Measurements from ENCODE around the gene HOXD1. TPM values are rescaled to one million over a fixed set of nuclear protein-coding genes. Genes with fewer than 3 reads are reported as not detected.

HOXD1 gene
- total RNA-seq, 1 experiment from 2014 or later = not detected

DNA sequence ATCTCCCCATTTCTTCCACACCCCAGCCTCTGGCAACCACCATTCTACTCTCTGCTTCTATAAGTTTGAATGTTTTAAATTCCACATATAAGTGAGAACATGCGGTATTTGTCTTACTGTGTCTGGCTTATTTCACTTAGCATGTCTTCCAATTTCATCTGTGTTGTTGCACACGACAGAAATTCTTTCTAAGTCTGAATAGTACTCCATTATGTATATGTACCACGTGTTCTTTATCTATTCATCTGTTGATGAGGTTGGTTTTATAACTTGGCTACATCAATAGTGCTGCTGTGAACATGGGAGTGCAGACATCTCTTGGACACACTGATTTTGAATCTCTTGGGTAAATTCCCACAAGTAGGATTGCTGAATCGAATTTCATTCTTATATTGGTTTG is 49.0 kb downstream of the HOXD1 start:
- Histone ChIP-seq H4K5ac (ENCODE audit: insufficient read length, low read depth, low read length) (no peak overlapping the region), H3T11ph (ENCODE audit: low read length) (no peak overlapping the region), H2BK15ac (ENCODE audit: low read depth, low read length) (no peak overlapping the region), H3K27me3 (ENCODE audit: insufficient read depth, low read length) (no peaks in the 10 kb centered on the region), H2BK120ac (ENCODE audit: low read depth, low read length, poor library complexity, severe bottlenecking) (no peak overlapping the region), H3K79me2 (ENCODE audit: insufficient read depth, low read length) (no peaks in the 10 kb centered on the region), H2BK5ac (ENCODE audit: insufficient read length, low read length) (no peak overlapping the region), H3K4ac (ENCODE audit: low read depth, low read length) (no peak overlapping the region), H3K9me3 (ENCODE audit: control insufficient read depth, low read depth, low read length) (no peaks in the 10 kb centered on the region), H2BK12ac (ENCODE audit: insufficient read length, low read depth, low read length) (no peak overlapping the region), H3K4me1 (ENCODE audit: insufficient read depth, low read length) (no peaks in the 10 kb centered on the region), H2BK20ac (ENCODE audit: low read depth, low read length, poor library complexity, severe bottlenecking) (no peak overlapping the region), H3K4me2 (ENCODE audit: insufficient read depth, insufficient read length, low read length) (no peak overlapping the region), H3K18ac (ENCODE audit: insufficient read length, low read depth, low read length) (no peak overlapping the region), H4K91ac (ENCODE audit: insufficient read length, low read depth, low read length) (no peak overlapping the region), H3K23ac (ENCODE audit: insufficient read length, low read depth, low read length) (no peak overlapping the region), H3K27ac (ENCODE audit: insufficient read length, low read depth, low read length) (no peak overlapping the region), H3K14ac (ENCODE audit: insufficient read depth, low read length) (no peak overlapping the region), H2AK5ac (ENCODE audit: insufficient read length, low read length) (no peak overlapping the region), H3K56ac (ENCODE audit: insufficient read length, low read depth, low read length) (no peak overlapping the region), H4K20me1 (ENCODE audit: control insufficient read depth, insufficient read depth, insufficient read length) (no peaks in the 10 kb centered on the region), H3K23me2 (ENCODE audit: insufficient read length, low read depth, low read length, poor library complexity, severe bottlenecking) (no peaks in the 10 kb centered on the region), H4K8ac (replicated peaks; ENCODE audit: insufficient read length, low read depth, low read length) (no peak overlapping the region), H2AFZ (ENCODE audit: low read length) (no peak overlapping the region), H3K79me1 (ENCODE audit: insufficient read depth, low read depth, low read length, poor library complexity, severe bottlenecking) (no peaks in the 10 kb centered on the region), H3K9ac (ENCODE audit: extremely low read depth, insufficient read length, low read length) (no peak overlapping the region)
- TF ChIP-seq, protein P1, sequence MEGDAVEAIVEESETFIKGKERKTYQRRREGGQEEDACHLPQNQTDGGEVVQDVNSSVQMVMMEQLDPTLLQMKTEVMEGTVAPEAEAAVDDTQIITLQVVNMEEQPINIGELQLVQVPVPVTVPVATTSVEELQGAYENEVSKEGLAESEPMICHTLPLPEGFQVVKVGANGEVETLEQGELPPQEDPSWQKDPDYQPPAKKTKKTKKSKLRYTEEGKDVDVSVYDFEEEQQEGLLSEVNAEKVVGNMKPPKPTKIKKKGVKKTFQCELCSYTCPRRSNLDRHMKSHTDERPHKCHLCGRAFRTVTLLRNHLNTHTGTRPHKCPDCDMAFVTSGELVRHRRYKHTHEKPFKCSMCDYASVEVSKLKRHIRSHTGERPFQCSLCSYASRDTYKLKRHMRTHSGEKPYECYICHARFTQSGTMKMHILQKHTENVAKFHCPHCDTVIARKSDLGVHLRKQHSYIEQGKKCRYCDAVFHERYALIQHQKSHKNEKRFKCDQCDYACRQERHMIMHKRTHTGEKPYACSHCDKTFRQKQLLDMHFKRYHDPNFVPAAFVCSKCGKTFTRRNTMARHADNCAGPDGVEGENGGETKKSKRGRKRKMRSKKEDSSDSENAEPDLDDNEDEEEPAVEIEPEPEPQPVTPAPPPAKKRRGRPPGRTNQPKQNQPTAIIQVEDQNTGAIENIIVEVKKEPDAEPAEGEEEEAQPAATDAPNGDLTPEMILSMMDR (conservative IDR thresholded peaks at IDR 0.05) = no peak
- Mint-ChIP-seq H3K36me3 (ENCODE audit: insufficient read depth in 1 of 3, low read depth in 3 of 3) (no peaks in the 10 kb centered on the region), H3K9me3 (no peaks in the 10 kb centered on the region), H3K27me3 (ENCODE audit: low read depth) (peaks cover 11% of the 10 kb centered on the region), H3K4me3 (no peak overlapping the region), H3K27ac (no peak overlapping the region), H3K4me1 (no peaks in the 10 kb centered on the region)
- no peak for DNase-seq
- WGBS (ENCODE audit: extremely low coverage, insufficient read length, low lambda C conversion rate) = no CpG with 5 or more reads among the region's 4 CpGs
